Heart left ventricle (tissue), 13 donors: ENCODE data around the gene SLC4A9.

Experiments
- CTCF ChIP-seq, 12 donors: fragments of 200-600 bp; sonication (generic) in 4 of 12; IDR thresholded peaks; one replicate each; pipeline versions ENCODE4 v1.5.0 to v1.8.0; 2018 to 2022; ENCODE audit warnings: antibody characterized with exemption in 12 of 12, mild to moderate bottlenecking in 5 of 12
- POLR2A ChIP-seq, 2 donors: fragments of 450-650 bp; IDR thresholded peaks; one replicate each; pipeline ENCODE4 v1.6.1; 2017; ENCODE audit warnings: antibody characterized with exemption in 2 of 2, mild to moderate bottlenecking in 2 of 2, moderate library complexity in 2 of 2
- donor health status: ischemic (EF 13 %, LVEDD 7.1; RV severe dilation, severe dysfunction).
- donor health status: DM: no; HTN: yes; CAD: no.
- donor health status: DM: no; HTN: no; CAD: no.
- donor health status: ischemic (EF 25% LVEDD 6.9; RV normal size, moderate dysfunction).
- donor health status: ischemic (EF 25% LVEDD 5.7; RV mildly dilated, moderate dysfunction).
- donor health status: ischemic (EF 35%, LVEDD 5.7; RV mildly dilated, moderate dysfunction).
- donor health status: nonischemic (EF 11% LVEDD 7.7; RV severe dilation, severe dysfunction).
- donor health status: DM: yes; HTN: yes; CAD: no.
- donor health status: PGD.
- donor health status: ischemic (EF 29% LVEDD 5.4; RV normal size, mild dysfunction).
- donor health status: nonischemic (EF 23%, LVEDD 6.1; RV moderate dilation, normal function).

DNA sequence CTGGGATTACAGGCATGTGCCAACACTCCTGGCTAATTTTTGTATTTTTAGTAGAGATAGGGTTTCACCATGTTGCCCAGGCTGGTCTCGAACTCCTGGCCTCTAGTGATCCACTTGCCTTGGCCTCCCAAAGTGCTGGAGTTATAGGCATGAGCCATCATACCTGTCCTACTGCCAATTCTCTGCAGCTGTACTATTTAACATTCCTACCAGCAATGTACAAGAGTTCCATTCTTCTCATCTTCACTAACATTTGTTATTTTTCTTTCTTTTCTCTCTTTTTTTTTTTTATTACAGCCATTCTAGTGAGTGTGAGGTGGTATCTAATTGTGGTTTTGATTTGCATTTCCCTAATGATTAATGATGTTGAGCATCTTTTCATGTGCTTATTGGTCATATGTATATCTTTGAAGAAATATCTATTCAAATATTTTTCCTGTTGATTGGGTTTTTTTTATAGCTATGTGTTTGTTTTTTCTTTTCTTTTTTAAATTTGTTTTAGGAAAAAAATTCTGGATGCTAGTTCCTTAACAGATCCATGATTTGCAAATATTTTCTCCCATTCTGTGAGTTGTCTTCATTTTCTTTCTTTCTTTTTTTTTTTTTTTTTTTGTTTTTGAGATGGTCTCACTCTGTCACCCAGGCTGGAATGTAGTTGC lies 59.0 kb downstream of the SLC4A9 start:
- TF ChIP-seq CTCF (IDR thresholded peaks at IDR 0.05) (no peak), POLR2A (IDR thresholded peaks at IDR 0.05) (no peak)
